Osteoblast (primary cell): ENCODE results near the gene KLHDC4. TPM values are rescaled to one million over a fixed set of nuclear protein-coding genes. Genes with fewer than 3 reads are reported as not detected.

ENCODE experiments used
- DNase-seq: peaks from one replicate; pipeline ENCODE4 v3.0.0; 2011; ENCODE audit warnings: low spot score, mixed read lengths; ENCODE audit not compliant: insufficient read length; ENCODE audit errors: missing footprints
- H2AFZ ChIP-seq: 2 replicates; pipeline ENCODE4 v1.6.0; 2011; ENCODE audit warnings: mild to moderate bottlenecking, low read length
- H3K27ac ChIP-seq: 2 replicates; pipeline ENCODE4 v1.5.1; 2011; ENCODE audit warnings: mild to moderate bottlenecking, low read depth, low read length, moderate library complexity
- H3K27me3 ChIP-seq: 2 replicates; pipeline ENCODE4 v1.6.0; 2012; ENCODE audit warnings: mild to moderate bottlenecking, control low read depth, inconsistent platforms, low read length, moderate library complexity; ENCODE audit not compliant: insufficient read depth
- H3K36me3 ChIP-seq: 2 replicates; pipeline ENCODE4 v1.5.1; 2011; ENCODE audit warnings: mild to moderate bottlenecking, low read length, control low read depth, moderate library complexity; ENCODE audit not compliant: insufficient read depth
- H3K4me1 ChIP-seq: 2 replicates; pipeline ENCODE4 v1.5.1; 2011; ENCODE audit warnings: mild to moderate bottlenecking, low read length, control low read depth, moderate library complexity; ENCODE audit not compliant: insufficient read depth
- H3K4me2 ChIP-seq: 2 replicates; pipeline ENCODE4 v1.6.0; 2011; ENCODE audit warnings: mild to moderate bottlenecking, low read length; ENCODE audit not compliant: insufficient read depth
- H3K4me3 ChIP-seq: fragments of 200-600 bp; sonication (generic); 3 replicates; pipeline ENCODE4 v1.5.1; 2012; ENCODE audit warnings: mild to moderate bottlenecking, low read length, inconsistent platforms; ENCODE audit not compliant: insufficient read depth
- H3K79me2 ChIP-seq: 2 replicates; pipeline ENCODE4 v1.6.0; 2012; ENCODE audit warnings: mild to moderate bottlenecking, low read length, control low read depth, inconsistent platforms; ENCODE audit not compliant: insufficient read depth
- H3K9me3 ChIP-seq: 2 replicates; pipeline ENCODE4 v1.5.1; 2011; ENCODE audit warnings: low read depth, low read length, control low read depth
- H4K20me1 ChIP-seq: 2 replicates; pipeline ENCODE4 v1.6.0; 2012; ENCODE audit warnings: mild to moderate bottlenecking, low read length, control low read depth; ENCODE audit not compliant: insufficient read depth
- CTCF ChIP-seq: IDR thresholded peaks from 2 replicates; pipeline ENCODE4 v1.5.1; 2011; ENCODE audit warnings: mild to moderate bottlenecking, low read depth, low read length, moderate library complexity; ENCODE audit errors: extremely low read depth
- total RNA-seq: library from RNA; depleted of rRNA; stranded (reverse); fragments of >200 nt; gene quantifications from 2 replicates; pipeline ENCODE4 v1.2.3, GENCODE V29; 2012

KLHDC4 gene
- total RNA-seq, 1 donor: 22.1 TPM

GRCh38 chr16:87724490-87725291 lies 41.1 kb downstream of the KLHDC4 start:
- TF ChIP-seq CTCF: no peak
- no peaks in the 10 kb centered on the region for H3K9me3 ChIP-seq
- H3K36me3 ChIP-seq: peaks cover 8% of the 10 kb centered on the region
- H2AFZ ChIP-seq: no peak overlapping the region
- DNase-seq: no peak
- H3K4me1 ChIP-seq: peaks cover 3% of the 10 kb centered on the region
- H3K27me3 ChIP-seq: no peaks in the 10 kb centered on the region
- H3K4me3 ChIP-seq: no peak overlapping the region
- H3K79me2 ChIP-seq: no peaks in the 10 kb centered on the region
- no peak overlapping the region for H3K4me2 ChIP-seq
- no peak overlapping the region for H3K27ac ChIP-seq
- H4K20me1 ChIP-seq: peaks cover 28% of the 10 kb centered on the region

- H3K4me2 ChIP-seq: peak overlapping the region; percentile 9
- H2AFZ ChIP-seq: no peak overlapping the region
- peak overlapping the region; percentile 60 for H3K27ac ChIP-seq
These were observed 42.6 kb downstream of the KLHDC4 start for GRCh38 chr16:87723226-87723623.

GRCh38 chr16:87722590-87723225 lies 43.1 kb downstream of the KLHDC4 start:
- no peak overlapping the region for H3K4me2 ChIP-seq
- TF ChIP-seq CTCF: no peak

More at GRCh38 chr16:87723226-87723623, 42.6 kb downstream of the KLHDC4 start:
- Histone ChIP-seq H3K36me3 (peaks cover 4% of the 10 kb centered on the region), H3K4me3 (no peak overlapping the region), H3K79me2 (no peaks in the 10 kb centered on the region), H3K4me1 (peaks cover 3% of the 10 kb centered on the region), H3K9me3 (no peaks in the 10 kb centered on the region), H4K20me1 (peaks cover 29% of the 10 kb centered on the region), H3K27me3 (no peaks in the 10 kb centered on the region)
- TF ChIP-seq CTCF: no peak
- peak; percentile 99 for DNase-seq

More at GRCh38 chr16:87722590-87723225, 43.1 kb downstream of the KLHDC4 start:
- Histone ChIP-seq H3K79me2 (no peaks in the 10 kb centered on the region), H3K36me3 (peaks cover 3% of the 10 kb centered on the region), H3K4me1 (peaks cover 3% of the 10 kb centered on the region), H3K27me3 (no peaks in the 10 kb centered on the region), H3K27ac (no peak overlapping the region), H3K4me3 (no peak overlapping the region), H2AFZ (no peak overlapping the region), H3K9me3 (no peaks in the 10 kb centered on the region), H4K20me1 (peaks cover 29% of the 10 kb centered on the region)
- no peak for DNase-seq
